CD14-positive monocyte (primary cell): Measurements from ENCODE around the gene UACA. TPM values are rescaled to one million over a fixed set of nuclear protein-coding genes. Genes with fewer than 3 reads are reported as not detected.

Source experiments
- DNase-seq, 3 donors: peaks; one replicate each; pipeline ENCODE4 v3.0.0-alpha.2; 2011 to 2022
- H2AFZ ChIP-seq: 2 replicates; pipeline ENCODE4 v1.6.0; 2012; ENCODE audit warnings: mild to moderate bottlenecking, low read depth, low read length, inconsistent platforms; ENCODE audit not compliant: insufficient read depth, poor library complexity, severe bottlenecking
- H3K27ac ChIP-seq, 2 donors: 1 replicate in 1 of 2; 2 replicates in 1 of 2; pipeline ENCODE4 v1.5.1; 2012 to 2013; ENCODE audit warnings: low read length in 2 of 2, control low read depth in 1 of 2, inconsistent platforms in 1 of 2, low read depth in 1 of 2, mild to moderate bottlenecking in 1 of 2
- H3K27me3 ChIP-seq, 2 donors: one replicate each; pipeline versions ENCODE4 v1.6.0 to v1.6.1; 2011 to 2013; ENCODE audit warnings: low read length in 2 of 2; ENCODE audit not compliant: control insufficient read depth in 2 of 2, insufficient read depth in 2 of 2
- H3K36me3 ChIP-seq, 2 donors: replicated peaks in 1 of 2; 1 replicate in 1 of 2; 2 replicates in 1 of 2; pipeline versions ENCODE4 v1.5.1 to v1.6.1; 2012 to 2013; ENCODE audit warnings: low read length in 2 of 2, control low read depth in 1 of 2, inconsistent platforms in 1 of 2, mild to moderate bottlenecking in 1 of 2; ENCODE audit not compliant: insufficient read depth in 2 of 2, control insufficient read depth in 1 of 2
- H3K4me1 ChIP-seq, 2 donors: 1 replicate in 1 of 2; 2 replicates in 1 of 2; pipeline versions ENCODE4 v1.5.1 to v1.6.1; 2012 to 2013; ENCODE audit warnings: low read length in 2 of 2, control low read depth in 1 of 2, inconsistent platforms in 1 of 2, mild to moderate bottlenecking in 1 of 2, moderate library complexity in 1 of 2; ENCODE audit not compliant: insufficient read depth in 2 of 2, control insufficient read depth in 1 of 2
- H3K4me2 ChIP-seq: replicated peaks from 2 replicates; pipeline ENCODE3; 2012; ENCODE audit warnings: low read length, moderate library complexity, mild to moderate bottlenecking; ENCODE audit not compliant: poor library complexity, severe bottlenecking; ENCODE audit errors: extremely low read depth
- H3K4me3 ChIP-seq, 3 experiments: fragments of 200-600 bp in 1 of 3; sonication (generic) in 1 of 3; replicated peaks in 1 of 3; 1 replicate in 2 of 3; 2 replicates in 1 of 3; pipeline ENCODE4 v1.5.1; 2011 to 2013; ENCODE audit warnings: low read length in 3 of 3, mild to moderate bottlenecking in 3 of 3, control low read depth in 2 of 3, low read depth in 2 of 3, inconsistent platforms in 1 of 3, moderate library complexity in 1 of 3
- H3K79me2 ChIP-seq: 2 replicates; pipeline ENCODE4 v1.6.0; 2012; ENCODE audit warnings: mild to moderate bottlenecking, control low read depth, inconsistent platforms, low read length, moderate library complexity; ENCODE audit not compliant: insufficient read depth
- H3K9ac ChIP-seq: 2 replicates; pipeline ENCODE4 v1.6.0; 2017; ENCODE audit warnings: low read length, mild to moderate bottlenecking; ENCODE audit not compliant: insufficient read depth, poor library complexity, severe bottlenecking
- H3K9me3 ChIP-seq, 2 donors: replicated peaks in 1 of 2; 1 replicate in 1 of 2; 2 replicates in 1 of 2; pipeline versions ENCODE4 v1.5.1 to v1.6.1; 2012 to 2013; ENCODE audit warnings: low read length in 2 of 2, control low read depth in 1 of 2; ENCODE audit not compliant: control insufficient read depth in 1 of 2, insufficient read depth in 1 of 2
- H4K20me1 ChIP-seq: 2 replicates; pipeline ENCODE4 v1.6.0; 2012; ENCODE audit warnings: mild to moderate bottlenecking, low read length, control low read depth, moderate library complexity; ENCODE audit not compliant: insufficient read depth
- H3K27ac Mint-ChIP-seq, 7 donors: one replicate each; pipeline ENCODE4 v1.8.0; 2020; ENCODE audit warnings: mild to moderate bottlenecking in 7 of 7, mixed read lengths in 7 of 7, moderate library complexity in 6 of 7, inconsistent platforms in 2 of 7
- H3K27me3 Mint-ChIP-seq, 3 donors: one replicate each; pipeline ENCODE4 v1.8.0; 2021 to 2022; ENCODE audit warnings: low read depth in 3 of 3, mild to moderate bottlenecking in 3 of 3, mixed read lengths in 3 of 3, moderate library complexity in 3 of 3, inconsistent platforms in 1 of 3
- H3K36me3 Mint-ChIP-seq, 2 donors: one replicate each; pipeline ENCODE4 v1.8.0; 2020; ENCODE audit warnings: mixed read lengths in 2 of 2, inconsistent platforms in 1 of 2, mild to moderate bottlenecking in 1 of 2
- H3K4me1 Mint-ChIP-seq: one replicate; pipeline ENCODE4 v1.8.0; 2020; ENCODE audit warnings: mild to moderate bottlenecking, mixed read lengths
- H3K4me3 Mint-ChIP-seq, 2 donors: one replicate each; pipeline ENCODE4 v1.8.0; 2020; ENCODE audit warnings: mild to moderate bottlenecking in 2 of 2, mixed read lengths in 2 of 2, moderate library complexity in 1 of 2
- H3K9me3 Mint-ChIP-seq, 7 donors: one replicate each; pipeline ENCODE4 v1.8.0; 2020 to 2022; ENCODE audit warnings: mixed read lengths in 7 of 7, mild to moderate bottlenecking in 6 of 7, moderate library complexity in 6 of 7, inconsistent platforms in 2 of 7
- CTCF ChIP-seq: fragments of 200-600 bp; IDR thresholded peaks from one replicate; pipeline ENCODE4 v1.8.0; 2022; ENCODE audit warnings: antibody characterized with exemption, mild to moderate bottlenecking
- WGBS: methylation state at CpG from one replicate; pipeline ENCODE4 v1.1.5; 2013; ENCODE audit warnings: missing lambda C conversion rate; ENCODE audit not compliant: insufficient coverage; 5-methylcytosine and 5-hydroxymethylcytosine counted together
- intact Hi-C, 2 donors: fragments of 100-400 bp; cut with micrococcal nuclease; formaldehyde crosslinking; loops; one replicate each; pipeline versions ENCODE4 v1.15.0 to v1.15.1; 2023
- polyA plus RNA-seq, 3 donors: library from polyadenylated mRNA; depleted of rRNA in 1 of 3; unstranded in 2 of 3; stranded (reverse) in 1 of 3; fragments of 300-500 nt in 2 of 3; fragments of >200 nt in 1 of 3; fragmentation: Illumina TruSeq in 2 of 3; gene quantifications; 1 replicate in 2 of 3; 2 replicates in 1 of 3; pipeline ENCODE4 v1.2.3, GENCODE V29; 2012 to 2021

The UACA gene
- polyA plus RNA-seq, 3 donors: 1.7 to 3.1 (median 2.4) TPM

GRCh38 chr15:70708839-70709238, 54.5 kb downstream of the UACA start:
- H3K4me1 Mint-ChIP-seq: peaks cover 5% of the 10 kb centered on the region
- Histone ChIP-seq H3K27me3 (peaks cover 9 to 32% of the 10 kb centered on the region in 2 donors), H3K79me2 (no peaks in the 10 kb centered on the region), H3K9me3 (no peaks in the 10 kb centered on the region), H3K27ac (no peak overlapping the region), H2AFZ (no peak overlapping the region), H3K9ac (no peak overlapping the region), H3K36me3 (no peaks in the 10 kb centered on the region), H3K4me3 (no peak overlapping the region), H4K20me1 (no peaks in the 10 kb centered on the region), H3K4me2 (no peak overlapping the region), H3K4me1 (no peaks in the 10 kb centered on the region)
- no peak for TF ChIP-seq CTCF
- no peak overlapping the region for H3K27ac Mint-ChIP-seq
- no peak for DNase-seq
- WGBS: 100% methylated on average over 1 of the region's 3 CpGs
- peaks cover 0 to 3% (median 1%) of the 10 kb centered on the region in 7 donors for H3K9me3 Mint-ChIP-seq
- H3K27me3 Mint-ChIP-seq: peaks cover 13 to 39% (median 17%) of the 10 kb centered on the region in 3 donors
- H3K36me3 Mint-ChIP-seq: no peaks in the 10 kb centered on the region
- H3K4me3 Mint-ChIP-seq: no peak overlapping the region
- intact Hi-C loops: no loop called here

DNA sequence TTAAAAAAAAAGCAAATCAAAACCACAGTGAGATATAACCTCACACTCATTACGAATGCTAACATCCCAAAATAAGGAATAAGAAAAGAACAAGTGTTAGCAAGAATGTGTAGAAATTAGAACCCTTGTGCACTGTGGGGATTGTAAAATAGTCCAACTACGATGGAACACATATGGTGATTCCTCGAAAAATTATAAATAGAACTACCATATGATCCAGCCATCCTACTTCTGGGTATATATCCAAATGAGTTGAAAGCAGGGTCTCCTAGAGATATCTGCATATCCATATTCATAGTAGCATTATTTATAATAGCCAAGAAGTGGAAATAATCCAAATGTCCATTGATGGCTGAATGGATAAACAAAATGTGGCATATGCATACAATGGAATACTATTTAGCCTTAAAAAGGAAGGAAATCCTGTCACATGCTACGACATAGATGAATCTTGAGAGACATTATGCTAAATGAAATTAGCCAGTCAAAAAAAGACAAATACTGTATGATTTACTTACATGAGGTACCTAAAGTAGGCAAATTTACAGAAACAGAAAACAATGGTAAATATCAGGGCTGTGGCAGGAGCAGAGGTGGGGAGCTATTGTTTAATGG, 55.6 kb downstream of the UACA start:
- H3K27ac Mint-ChIP-seq: no peak overlapping the region
- Histone ChIP-seq H3K79me2 (no peaks in the 10 kb centered on the region), H3K36me3 (no peaks in the 10 kb centered on the region), H3K4me2 (no peak overlapping the region), H3K9me3 (no peaks in the 10 kb centered on the region), H4K20me1 (no peaks in the 10 kb centered on the region), H3K27ac (no peak overlapping the region), H2AFZ (no peak overlapping the region), H3K4me3 (no peak overlapping the region), H3K4me1 (no peaks in the 10 kb centered on the region), H3K27me3 (peaks cover 7 to 26% of the 10 kb centered on the region in 2 donors), H3K9ac (no peak overlapping the region)
- no peak for DNase-seq
- H3K4me1 Mint-ChIP-seq: peaks cover 5% of the 10 kb centered on the region
- intact Hi-C loops: no loop called here
- TF ChIP-seq CTCF: no peak
- H3K27me3 Mint-ChIP-seq: peaks cover 13 to 33% (median 15%) of the 10 kb centered on the region in 3 donors
- no CpG with 5 or more reads among the region's 4 CpGs for WGBS
- no peaks in the 10 kb centered on the region for H3K9me3 Mint-ChIP-seq
- H3K4me3 Mint-ChIP-seq: no peak overlapping the region
- no peaks in the 10 kb centered on the region for H3K36me3 Mint-ChIP-seq
